Measurements from ENCODE around the gene GNA12. TPM values are rescaled to one million over a fixed set of nuclear protein-coding genes. Genes with fewer than 3 reads are reported as not detected.
A peak's percentile ranks its signal among the peaks of the same experiment; 100 is the strongest.
"Not testable (repeated sequence)": the region's sequence is repeated elsewhere in the genome, so short reads cannot be mapped to it uniquely, and the experiment has no call there.

GNA12 gene
- polyA plus RNA-seq, 1 donor from 2014 or later: 16.4 TPM

- H3K27ac Mint-ChIP-seq: no peak overlapping the region
Measured at GRCh38 chr7:2858621-2859020, 14.5 kb upstream of the GNA12 start.

GRCh38 chr7:2856388-2857169, 12.5 kb upstream of the GNA12 start:
- Mint-ChIP-seq H3K27ac (peak overlapping the region in 1 of 3 donors; percentile 27), H3K4me1 (peaks cover 0 to 4% (median 3%) of the 10 kb centered on the region in 3 donors), H3K4me3 (no peak overlapping the region)

More at GRCh38 chr7:2858621-2859020, 14.5 kb upstream of the GNA12 start:
- peaks cover 2 to 6% (median 3%) of the 10 kb centered on the region in 3 donors for H3K4me1 Mint-ChIP-seq
- H3K9me3 Mint-ChIP-seq: no peaks in the 10 kb centered on the region
- no peaks in the 10 kb centered on the region for H3K27me3 Mint-ChIP-seq
- no peaks in the 10 kb centered on the region for H3K36me3 Mint-ChIP-seq
- H3K4me3 Mint-ChIP-seq: no peak overlapping the region

GRCh38 chr7:2855386-2855785, 11.3 kb upstream of the GNA12 start:
- H3K4me3 Mint-ChIP-seq: no peak overlapping the region

More at GRCh38 chr7:2856388-2857169, 12.5 kb upstream of the GNA12 start:
- no peaks in the 10 kb centered on the region for H3K36me3 Mint-ChIP-seq
- H3K27me3 Mint-ChIP-seq: no peaks in the 10 kb centered on the region
- H3K9me3 Mint-ChIP-seq: no peaks in the 10 kb centered on the region

GRCh38 chr7:2853552-2853951, 9.4 kb upstream of the GNA12 start:
- not testable (repeated sequence) for H3K36me3 Mint-ChIP-seq, H3K4me1 Mint-ChIP-seq, H3K9me3 Mint-ChIP-seq, H3K27me3 Mint-ChIP-seq, H3K4me3 Mint-ChIP-seq
- peak overlapping the region in 1 of 3 donors; percentile 51 for H3K27ac Mint-ChIP-seq

More at GRCh38 chr7:2855386-2855785, 11.3 kb upstream of the GNA12 start:
- no peaks in the 10 kb centered on the region for H3K9me3 Mint-ChIP-seq
- H3K36me3 Mint-ChIP-seq: no peaks in the 10 kb centered on the region
- H3K27ac Mint-ChIP-seq: no peak overlapping the region
- peaks cover 0 to 7% (median 5%) of the 10 kb centered on the region in 3 donors for H3K4me1 Mint-ChIP-seq
- no peaks in the 10 kb centered on the region for H3K27me3 Mint-ChIP-seq

- no peaks in the 10 kb centered on the region for H3K36me3 Mint-ChIP-seq
- H3K4me1 Mint-ChIP-seq: peaks cover 0 to 7% (median 2%) of the 10 kb centered on the region in 3 donors
- H3K9me3 Mint-ChIP-seq: no peaks in the 10 kb centered on the region
- H3K4me3 Mint-ChIP-seq: peak overlapping the region in 1 of 4 donors; percentile 64
- no peak overlapping the region for H3K27ac Mint-ChIP-seq
- no peaks in the 10 kb centered on the region for H3K27me3 Mint-ChIP-seq
Measured at GRCh38 chr7:2853147-2853546, 9.0 kb upstream of the GNA12 start.

- no peaks in the 10 kb centered on the region for H3K27me3 Mint-ChIP-seq
- no peaks in the 10 kb centered on the region for H3K9me3 Mint-ChIP-seq
- H3K36me3 Mint-ChIP-seq: no peaks in the 10 kb centered on the region
- peaks cover 0 to 7% (median 2%) of the 10 kb centered on the region in 3 donors for H3K4me1 Mint-ChIP-seq
- H3K4me3 Mint-ChIP-seq: no peak overlapping the region
- H3K27ac Mint-ChIP-seq: no peak overlapping the region
Measured at GRCh38 chr7:2851497-2851896, 7.4 kb upstream of the GNA12 start.

GRCh38 chr7:2849941-2850766, 6.0 kb upstream of the GNA12 start:
- H3K27ac Mint-ChIP-seq: no peak overlapping the region
- H3K27me3 Mint-ChIP-seq: no peaks in the 10 kb centered on the region
- peaks cover 2 to 10% (median 6%) of the 10 kb centered on the region in 3 donors for H3K4me1 Mint-ChIP-seq
- H3K4me3 Mint-ChIP-seq: no peak overlapping the region
- H3K36me3 Mint-ChIP-seq: no peaks in the 10 kb centered on the region
- H3K9me3 Mint-ChIP-seq: no peaks in the 10 kb centered on the region

- H3K4me3 Mint-ChIP-seq: peak overlapping the region; percentile 88 to 98 (median 94)
- no peaks in the 10 kb centered on the region for H3K9me3 Mint-ChIP-seq
- H3K36me3 Mint-ChIP-seq: peaks cover 6% of the 10 kb centered on the region
- H3K27ac Mint-ChIP-seq: peak overlapping the region in 2 of 3 donors; percentile 65 to 87
- H3K27me3 Mint-ChIP-seq: no peaks in the 10 kb centered on the region
- peaks cover 27 to 34% (median 28%) of the 10 kb centered on the region in 3 donors for H3K4me1 Mint-ChIP-seq
Measured at GRCh38 chr7:2845034-2845592, 1.0 kb upstream of the GNA12 start.

GRCh38 chr7:2843711-2844152, 376 bp downstream of the GNA12 start:
- H3K27ac Mint-ChIP-seq: no peak overlapping the region

GRCh38 chr7:2843191-2843685, 870 bp downstream of the GNA12 start:
- peaks cover 11% of the 10 kb centered on the region for H3K36me3 Mint-ChIP-seq
- peaks cover 36 to 51% (median 40%) of the 10 kb centered on the region in 3 donors for H3K4me1 Mint-ChIP-seq
- H3K9me3 Mint-ChIP-seq: no peaks in the 10 kb centered on the region
- peak overlapping the region; percentile 82 to 95 (median 92) for H3K4me3 Mint-ChIP-seq
- peak overlapping the region in 2 of 3 donors; percentile 31 to 65 for H3K27ac Mint-ChIP-seq
- no peaks in the 10 kb centered on the region for H3K27me3 Mint-ChIP-seq

More at GRCh38 chr7:2843711-2844152, 376 bp downstream of the GNA12 start:
- no peaks in the 10 kb centered on the region for H3K9me3 Mint-ChIP-seq
- peaks cover 11% of the 10 kb centered on the region for H3K36me3 Mint-ChIP-seq
- H3K4me1 Mint-ChIP-seq: peaks cover 36 to 46% (median 36%) of the 10 kb centered on the region in 3 donors
- H3K4me3 Mint-ChIP-seq: peak overlapping the region; percentile 82 to 94 (median 90)
- H3K27me3 Mint-ChIP-seq: no peaks in the 10 kb centered on the region

GRCh38 chr7:2841907-2842306, 2.2 kb downstream of the GNA12 start:
- Mint-ChIP-seq H3K4me1 (peaks cover 44 to 61% (median 53%) of the 10 kb centered on the region in 3 donors), H3K27me3 (no peaks in the 10 kb centered on the region), H3K36me3 (peaks cover 11% of the 10 kb centered on the region), H3K4me3 (peak overlapping the region; percentile 30 to 94 (median 86)), H3K9me3 (no peaks in the 10 kb centered on the region), H3K27ac (peak overlapping the region in 2 of 3 donors; percentile 78 to 84)

- H3K4me1 Mint-ChIP-seq: peaks cover 41 to 69% (median 59%) of the 10 kb centered on the region in 3 donors
Measured at GRCh38 chr7:2840458-2840857, 3.6 kb downstream of the GNA12 start.

GRCh38 chr7:2838873-2839578, 5.1 kb downstream of the GNA12 start:
- no peaks in the 10 kb centered on the region for H3K27me3 Mint-ChIP-seq
- H3K4me3 Mint-ChIP-seq: peak overlapping the region; percentile 37 to 87 (median 54)
- H3K4me1 Mint-ChIP-seq: peaks cover 33 to 65% (median 59%) of the 10 kb centered on the region in 3 donors
- no peaks in the 10 kb centered on the region for H3K9me3 Mint-ChIP-seq
- peak overlapping the region; percentile 22 to 97 (median 49) for H3K27ac Mint-ChIP-seq
- peaks cover 13% of the 10 kb centered on the region for H3K36me3 Mint-ChIP-seq

More at GRCh38 chr7:2840458-2840857, 3.6 kb downstream of the GNA12 start:
- Mint-ChIP-seq H3K27ac (peak overlapping the region in 2 of 3 donors; percentile 78 to 95), H3K9me3 (no peaks in the 10 kb centered on the region), H3K36me3 (peaks cover 11% of the 10 kb centered on the region), H3K4me3 (peak overlapping the region in 3 of 4 donors; percentile 12 to 50 (median 47)), H3K27me3 (no peaks in the 10 kb centered on the region)

GRCh38 chr7:2838451-2838850, 5.7 kb downstream of the GNA12 start:
- H3K4me3 Mint-ChIP-seq: peak overlapping the region; percentile 37 to 87 (median 54)
- H3K27ac Mint-ChIP-seq: peak overlapping the region; percentile 22 to 97 (median 49)
- H3K9me3 Mint-ChIP-seq: no peaks in the 10 kb centered on the region
- peaks cover 35 to 65% (median 59%) of the 10 kb centered on the region in 3 donors for H3K4me1 Mint-ChIP-seq
- H3K36me3 Mint-ChIP-seq: peaks cover 13% of the 10 kb centered on the region
- no peaks in the 10 kb centered on the region for H3K27me3 Mint-ChIP-seq
